Body of pancreas (tissue), 4 donors: ENCODE measurements around the gene PTPN6. TPM values are rescaled to one million over a fixed set of nuclear protein-coding genes. Genes with fewer than 3 reads are reported as not detected.

ENCODE experiments used
- ATAC-seq: fragments of 150-250 bp; one replicate; pipeline ENCODE4 v1.9.1; 2016
- DNase-seq, 4 donors: peaks; one replicate each; pipeline ENCODE4 v3.0.0-alpha.2; 2019
- H3K27ac ChIP-seq, 4 donors: fragments of 200-600 bp; sonication (generic); 1 replicate in 3 of 4; 2 replicates in 1 of 4; pipeline versions ENCODE4 v1.5.1 to v1.6.1; 2016 to 2019; ENCODE audit warnings: mild to moderate bottlenecking in 1 of 4, mixed read lengths in 1 of 4, moderate library complexity in 1 of 4
- H3K27me3 ChIP-seq, 2 donors: fragments of 200-600 bp; sonication (generic); one replicate each; pipeline ENCODE4 v1.6.0; 2016; ENCODE audit warnings: mild to moderate bottlenecking in 1 of 2
- H3K36me3 ChIP-seq, 2 donors: fragments of 200-600 bp; sonication (generic); replicated peaks in 1 of 2; 2 replicates each; pipeline ENCODE4 v1.5.1; 2016; ENCODE audit warnings: low read depth in 2 of 2; ENCODE audit not compliant: insufficient read depth in 1 of 2
- H3K4me1 ChIP-seq: fragments of 200-600 bp; sonication (generic); one replicate; pipeline ENCODE4 v1.6.0; 2016
- H3K4me3 ChIP-seq, 2 donors: fragments of 200-600 bp; sonication (generic); 1 replicate in 1 of 2; 2 replicates in 1 of 2; pipeline ENCODE4 v1.5.1; 2016 to 2019
- H3K9me3 ChIP-seq, 3 donors: fragments of 200-600 bp; sonication (generic); 1 replicate in 2 of 3; 2 replicates in 1 of 3; pipeline ENCODE4 v1.5.1; 2016
- POLR2A ChIP-seq, 3 donors: fragments of 450-650 bp; IDR thresholded peaks; one replicate each; pipeline ENCODE4 v1.6.1; 2016; ENCODE audit warnings: antibody characterized with exemption in 3 of 3, mild to moderate bottlenecking in 2 of 3
- WGBS, 2 donors: methylation state at CpG; one replicate each; pipeline ENCODE4 v1.1.5; 2017; 5-methylcytosine and 5-hydroxymethylcytosine counted together
- intact Hi-C: fragments of 100-400 bp; cut with DNase I; formaldehyde crosslinking; loops from one replicate; pipeline ENCODE4 v1.15.1; 2023
- total RNA-seq, 2 donors: library from RNA; depleted of rRNA; stranded (reverse); fragments of >200 nt; gene quantifications; one replicate each; pipeline ENCODE4 v1.1.0, GENCODE V29; 2016
- TF ChIP-seq, protein P1 (sequence below), 7 experiments: fragments of 450-650 bp in 4 of 7; fragments of 200-600 bp in 3 of 7; sonication (generic) in 3 of 7; IDR thresholded peaks; one replicate each; pipeline ENCODE4 v1.5.1; 2016 to 2019; ENCODE audit warnings: antibody characterized with exemption in 7 of 7

The PTPN6 gene
- total RNA-seq, 2 donors from 2014 or later = 18.4 to 19.4 TPM

GRCh38 chr12:6917491-6918231 is 33.5 kb upstream of the PTPN6 start:
- peaks cover 0 to 15% of the 10 kb centered on the region in 2 donors for H3K27me3 ChIP-seq
- no peak for DNase-seq
- H3K4me1 ChIP-seq = peaks cover 17% of the 10 kb centered on the region
- H3K9me3 ChIP-seq = no peaks in the 10 kb centered on the region
- intact Hi-C loops = no loop called here
- H3K27ac ChIP-seq = no peak overlapping the region
- no peak for TF ChIP-seq POLR2A (IDR thresholded peaks at IDR 0.05)
- TF ChIP-seq, protein P1, sequence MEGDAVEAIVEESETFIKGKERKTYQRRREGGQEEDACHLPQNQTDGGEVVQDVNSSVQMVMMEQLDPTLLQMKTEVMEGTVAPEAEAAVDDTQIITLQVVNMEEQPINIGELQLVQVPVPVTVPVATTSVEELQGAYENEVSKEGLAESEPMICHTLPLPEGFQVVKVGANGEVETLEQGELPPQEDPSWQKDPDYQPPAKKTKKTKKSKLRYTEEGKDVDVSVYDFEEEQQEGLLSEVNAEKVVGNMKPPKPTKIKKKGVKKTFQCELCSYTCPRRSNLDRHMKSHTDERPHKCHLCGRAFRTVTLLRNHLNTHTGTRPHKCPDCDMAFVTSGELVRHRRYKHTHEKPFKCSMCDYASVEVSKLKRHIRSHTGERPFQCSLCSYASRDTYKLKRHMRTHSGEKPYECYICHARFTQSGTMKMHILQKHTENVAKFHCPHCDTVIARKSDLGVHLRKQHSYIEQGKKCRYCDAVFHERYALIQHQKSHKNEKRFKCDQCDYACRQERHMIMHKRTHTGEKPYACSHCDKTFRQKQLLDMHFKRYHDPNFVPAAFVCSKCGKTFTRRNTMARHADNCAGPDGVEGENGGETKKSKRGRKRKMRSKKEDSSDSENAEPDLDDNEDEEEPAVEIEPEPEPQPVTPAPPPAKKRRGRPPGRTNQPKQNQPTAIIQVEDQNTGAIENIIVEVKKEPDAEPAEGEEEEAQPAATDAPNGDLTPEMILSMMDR (IDR thresholded peaks at IDR 0.05) = no peak
- 73 to 74% methylated on average over 10 to 13 of the region's 14 CpGs for WGBS, 2 donors
- no peak for ATAC-seq
- H3K36me3 ChIP-seq = no peaks in the 10 kb centered on the region
- no peak overlapping the region for H3K4me3 ChIP-seq

GRCh38 chr12:6919588-6919987 is 31.6 kb upstream of the PTPN6 start:
- Histone ChIP-seq H3K27me3 (peaks cover 0 to 3% of the 10 kb centered on the region in 2 donors), H3K4me1 (peaks cover 9% of the 10 kb centered on the region), H3K9me3 (no peaks in the 10 kb centered on the region), H3K27ac (no peak overlapping the region), H3K36me3 (no peaks in the 10 kb centered on the region), H3K4me3 (no peak overlapping the region)
- WGBS, 2 donors = 41 to 52% methylated on average over 7 of the region's 7 CpGs
- DNase-seq (no peak), ATAC-seq (no peak)
- intact Hi-C loops = no loop called here
- no peak for TF ChIP-seq POLR2A (IDR thresholded peaks at IDR 0.05)
- TF ChIP-seq, protein P1 (IDR thresholded peaks at IDR 0.05) = no peak

- no peak for TF ChIP-seq POLR2A (IDR thresholded peaks at IDR 0.05)
- TF ChIP-seq, protein P1 (IDR thresholded peaks at IDR 0.05) = no peak
- no peak overlapping the region for H3K27ac ChIP-seq
- no peaks in the 10 kb centered on the region for H3K27me3 ChIP-seq
- no peak overlapping the region for H3K4me3 ChIP-seq
- 32 to 63% methylated on average over 7 of the region's 7 CpGs for whole genome bisulfite sequencing, 2 donors
- H3K4me1 ChIP-seq = peaks cover 22% of the 10 kb centered on the region
- no peaks in the 10 kb centered on the region for H3K9me3 ChIP-seq
- no peaks in the 10 kb centered on the region for H3K36me3 ChIP-seq
- intact Hi-C loops = no loop called here
- no peak for ATAC-seq
- no peak for DNase-seq
These were observed 29.6 kb upstream of the PTPN6 start for GRCh38 chr12:6921539-6921938.

DNA sequence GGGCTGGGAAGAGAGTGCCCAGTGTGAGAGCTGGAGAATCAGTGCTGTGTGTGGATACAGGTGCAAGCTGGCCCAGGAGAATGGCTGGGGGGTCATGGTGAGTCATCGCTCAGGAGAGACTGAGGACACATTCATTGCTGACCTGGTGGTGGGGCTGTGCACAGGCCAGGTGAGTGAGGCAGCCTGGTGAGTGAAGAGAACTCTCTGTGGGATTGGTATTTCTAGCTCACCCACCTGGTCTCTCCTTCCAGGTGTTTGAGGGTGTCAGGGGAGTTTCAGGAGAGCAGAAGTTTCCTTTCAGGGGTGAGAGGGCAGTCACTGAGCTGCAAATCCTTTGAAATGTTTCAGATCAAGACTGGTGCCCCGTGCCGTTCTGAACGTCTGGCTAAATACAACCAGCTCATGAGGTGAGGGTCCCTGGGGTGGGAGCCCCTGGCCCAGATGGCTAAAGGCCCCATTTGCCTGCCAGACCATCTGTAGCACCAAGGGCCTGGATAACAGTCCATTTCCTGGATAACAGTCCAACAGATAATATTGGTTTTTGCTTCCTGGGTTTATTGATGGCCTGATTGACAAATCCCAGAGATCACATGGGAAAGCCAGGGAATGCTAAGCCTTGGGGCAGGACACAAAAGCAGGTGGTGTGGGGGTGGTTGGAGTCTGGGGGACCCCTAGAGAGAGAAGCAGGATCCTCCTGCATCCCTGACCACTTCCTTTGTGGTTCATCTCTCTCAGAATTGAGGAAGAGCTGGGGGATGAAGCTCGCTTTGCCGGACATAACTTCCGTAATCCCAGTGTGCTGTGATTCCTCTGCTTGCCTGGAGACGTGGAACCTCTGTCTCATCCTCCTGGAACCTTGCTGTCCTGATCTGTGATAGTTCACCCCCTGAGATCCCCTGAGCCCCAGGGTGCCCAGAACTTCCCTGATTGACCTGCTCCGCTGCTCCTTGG is 28.9 kb upstream of the PTPN6 start:
- DNase-seq = peak in 1 of 4 donors; percentile 46

More for the DNA sequence above, 28.9 kb upstream of the PTPN6 start:
- 62 to 64% methylated on average over 5 to 9 of the region's 9 CpGs for WGBS, 2 donors
- H3K4me3 ChIP-seq = no peak overlapping the region
- H3K27ac ChIP-seq = no peak overlapping the region
- no peaks in the 10 kb centered on the region for H3K9me3 ChIP-seq
- ATAC-seq = no peak
- peaks cover 30% of the 10 kb centered on the region for H3K4me1 ChIP-seq
- no peaks in the 10 kb centered on the region for H3K27me3 ChIP-seq
- H3K36me3 ChIP-seq = no peaks in the 10 kb centered on the region
- intact Hi-C loops = no loop called here
- TF ChIP-seq, protein P1 (IDR thresholded peaks at IDR 0.05) = no peak
- TF ChIP-seq POLR2A (IDR thresholded peaks at IDR 0.05) = no peak
